WI38 (cell line): ENCODE data around the gene ZC3H10.
A peak's percentile ranks its signal among the peaks of the same experiment; 100 is the strongest.

Experiments
- H3K4me3 ChIP-seq: 2 replicates; pipeline ENCODE4 v1.5.1; 2011; ENCODE audit warnings: low read depth, mild to moderate bottlenecking, control low read depth, low read length
- TF ChIP-seq, protein P1 (sequence below): IDR thresholded peaks from 2 replicates; pipeline ENCODE4 v1.5.1; 2012; ENCODE audit warnings: low read depth, mild to moderate bottlenecking, control low read depth, low read length

The ZC3H10 gene

DNA sequence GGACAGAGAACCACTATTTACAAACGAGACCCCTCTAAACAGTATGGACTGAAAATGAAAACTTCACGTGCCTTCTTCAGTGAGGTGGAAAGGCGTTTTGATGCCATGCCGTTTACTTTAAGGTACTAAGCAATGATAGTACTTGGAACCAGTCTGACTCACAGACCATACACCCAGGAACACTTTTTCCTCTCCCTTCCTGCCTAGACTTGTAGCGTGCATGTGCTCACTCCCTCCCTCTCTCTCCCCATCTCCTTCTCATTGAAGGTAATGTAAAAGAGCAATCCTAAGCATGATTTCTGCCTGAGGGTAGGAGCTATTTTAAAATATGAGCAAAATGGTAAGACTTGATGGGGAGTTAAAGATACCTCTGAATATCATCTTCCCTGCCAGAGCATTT, 7.5 kb upstream of the ZC3H10 start:
- no peak overlapping the region for H3K4me3 ChIP-seq
- TF ChIP-seq, protein P1, sequence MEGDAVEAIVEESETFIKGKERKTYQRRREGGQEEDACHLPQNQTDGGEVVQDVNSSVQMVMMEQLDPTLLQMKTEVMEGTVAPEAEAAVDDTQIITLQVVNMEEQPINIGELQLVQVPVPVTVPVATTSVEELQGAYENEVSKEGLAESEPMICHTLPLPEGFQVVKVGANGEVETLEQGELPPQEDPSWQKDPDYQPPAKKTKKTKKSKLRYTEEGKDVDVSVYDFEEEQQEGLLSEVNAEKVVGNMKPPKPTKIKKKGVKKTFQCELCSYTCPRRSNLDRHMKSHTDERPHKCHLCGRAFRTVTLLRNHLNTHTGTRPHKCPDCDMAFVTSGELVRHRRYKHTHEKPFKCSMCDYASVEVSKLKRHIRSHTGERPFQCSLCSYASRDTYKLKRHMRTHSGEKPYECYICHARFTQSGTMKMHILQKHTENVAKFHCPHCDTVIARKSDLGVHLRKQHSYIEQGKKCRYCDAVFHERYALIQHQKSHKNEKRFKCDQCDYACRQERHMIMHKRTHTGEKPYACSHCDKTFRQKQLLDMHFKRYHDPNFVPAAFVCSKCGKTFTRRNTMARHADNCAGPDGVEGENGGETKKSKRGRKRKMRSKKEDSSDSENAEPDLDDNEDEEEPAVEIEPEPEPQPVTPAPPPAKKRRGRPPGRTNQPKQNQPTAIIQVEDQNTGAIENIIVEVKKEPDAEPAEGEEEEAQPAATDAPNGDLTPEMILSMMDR: no peak

DNA sequence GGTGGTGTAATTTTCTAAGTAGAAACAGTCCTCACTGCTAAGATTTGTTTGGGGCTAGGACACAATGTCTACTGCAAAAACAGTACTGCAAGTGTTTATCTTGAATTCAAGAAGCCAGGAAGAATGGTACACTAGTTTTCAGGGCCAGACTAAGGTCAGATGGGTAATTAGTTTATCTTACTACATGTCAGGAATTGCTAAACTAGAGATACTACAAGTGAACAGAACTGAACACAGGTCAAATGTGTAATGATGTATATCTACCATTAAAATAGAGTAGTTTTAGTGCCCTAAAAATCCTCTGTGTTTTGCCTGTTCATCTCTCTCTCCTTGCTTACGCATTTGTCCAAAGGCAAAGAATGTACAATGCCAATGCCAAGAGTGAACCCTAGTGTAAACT, 4.0 kb upstream of the ZC3H10 start:
- TF ChIP-seq, protein P1: no peak
- H3K4me3 ChIP-seq: no peak overlapping the region

DNA sequence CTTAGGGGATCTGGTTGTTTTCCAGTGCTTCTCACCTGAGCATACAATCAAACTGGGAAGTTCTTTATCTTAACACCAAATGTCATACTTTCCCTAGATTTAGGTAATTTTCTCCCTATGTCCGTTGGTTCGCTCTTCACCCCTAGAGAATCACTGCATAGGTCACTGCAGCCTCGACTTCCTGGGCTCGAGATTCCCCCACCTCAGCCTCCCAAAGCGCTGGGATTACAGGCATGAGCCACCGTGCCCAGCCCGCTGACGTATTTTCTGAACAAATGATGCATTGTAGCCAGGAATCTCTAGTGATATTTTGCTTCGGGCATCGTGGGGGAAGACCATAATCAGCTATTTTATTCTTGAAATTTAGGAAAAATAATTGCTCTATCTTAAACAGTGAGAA, 2.7 kb upstream of the ZC3H10 start:
- TF ChIP-seq, protein P1: no peak
- peak overlapping the region; percentile 72 for H3K4me3 ChIP-seq

DNA sequence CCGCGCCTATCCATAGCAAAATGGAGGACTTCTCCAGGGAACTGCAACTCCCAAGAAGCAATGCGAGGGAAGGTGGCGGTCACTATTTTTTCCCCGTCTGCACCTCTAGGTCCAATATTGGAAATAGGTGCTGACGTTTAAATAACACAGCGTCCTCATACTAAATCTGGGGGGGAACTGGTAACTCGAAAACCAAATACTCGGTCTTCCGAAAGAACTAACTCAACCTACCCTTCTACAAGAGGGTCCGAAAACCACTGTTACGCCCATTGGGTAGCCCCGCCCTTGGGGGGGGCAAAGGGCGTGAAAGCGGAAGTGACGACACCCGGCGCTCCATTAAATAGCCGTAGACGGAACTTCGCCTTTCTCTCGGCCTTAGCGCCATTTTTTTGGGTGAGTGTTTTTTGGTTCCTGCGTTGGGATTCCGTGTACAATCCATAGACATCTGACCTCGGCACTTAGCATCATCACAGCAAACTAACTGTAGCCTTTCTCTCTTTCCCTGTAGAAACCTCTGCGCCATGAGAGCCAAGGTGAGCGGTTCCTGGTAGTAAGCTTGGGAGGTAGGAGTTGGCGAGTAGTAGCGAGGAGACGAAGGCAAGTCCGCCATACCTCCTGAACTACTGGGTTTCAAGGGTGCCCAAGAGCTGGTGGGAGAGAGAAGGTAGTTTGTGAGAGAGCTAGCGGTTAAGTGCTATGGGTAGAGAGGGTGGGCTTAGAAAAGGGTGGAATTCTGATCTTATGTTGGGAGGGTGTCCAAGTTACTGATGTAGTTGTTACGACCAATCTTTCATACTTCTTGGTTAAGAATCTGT, 1.6 kb upstream of the ZC3H10 start, which contains the start of gene RPL41:
TSS of gene RPL41 (plus strand) at position 367 of the 815 bp plus-strand sequence.
- TF ChIP-seq, protein P1: no peak
- H3K4me3 ChIP-seq: peak within 1 kb of the TSS; percentile 72

DNA sequence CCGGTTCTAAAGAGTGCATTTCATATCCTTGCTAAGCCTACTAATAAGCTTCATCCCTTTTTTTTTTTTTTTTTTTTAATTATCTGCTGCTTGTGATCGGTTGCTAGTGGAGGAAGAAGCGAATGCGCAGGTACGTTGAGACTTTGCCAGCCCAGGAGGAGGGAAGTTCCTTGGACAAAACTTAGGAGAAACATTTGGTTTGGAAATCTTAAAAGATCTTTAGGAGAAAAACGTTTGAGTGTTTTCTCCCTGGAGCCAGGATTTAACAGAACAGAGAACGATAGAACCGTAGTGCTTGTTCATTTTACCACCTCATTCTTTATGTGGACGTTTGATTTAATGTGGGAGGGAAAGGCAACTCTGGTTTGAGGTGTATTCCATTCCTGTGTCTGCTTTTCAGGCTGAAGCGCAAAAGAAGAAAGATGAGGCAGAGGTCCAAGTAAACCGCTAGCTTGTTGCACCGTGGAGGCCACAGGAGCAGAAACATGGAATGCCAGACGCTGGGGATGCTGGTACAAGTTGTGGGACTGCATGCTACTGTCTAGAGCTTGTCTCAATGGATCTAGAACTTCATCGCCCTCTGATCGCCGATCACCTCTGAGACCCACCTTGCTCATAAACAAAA, 872 bp upstream of the ZC3H10 start:
- peak overlapping the region; percentile 72 for H3K4me3 ChIP-seq

DNA sequence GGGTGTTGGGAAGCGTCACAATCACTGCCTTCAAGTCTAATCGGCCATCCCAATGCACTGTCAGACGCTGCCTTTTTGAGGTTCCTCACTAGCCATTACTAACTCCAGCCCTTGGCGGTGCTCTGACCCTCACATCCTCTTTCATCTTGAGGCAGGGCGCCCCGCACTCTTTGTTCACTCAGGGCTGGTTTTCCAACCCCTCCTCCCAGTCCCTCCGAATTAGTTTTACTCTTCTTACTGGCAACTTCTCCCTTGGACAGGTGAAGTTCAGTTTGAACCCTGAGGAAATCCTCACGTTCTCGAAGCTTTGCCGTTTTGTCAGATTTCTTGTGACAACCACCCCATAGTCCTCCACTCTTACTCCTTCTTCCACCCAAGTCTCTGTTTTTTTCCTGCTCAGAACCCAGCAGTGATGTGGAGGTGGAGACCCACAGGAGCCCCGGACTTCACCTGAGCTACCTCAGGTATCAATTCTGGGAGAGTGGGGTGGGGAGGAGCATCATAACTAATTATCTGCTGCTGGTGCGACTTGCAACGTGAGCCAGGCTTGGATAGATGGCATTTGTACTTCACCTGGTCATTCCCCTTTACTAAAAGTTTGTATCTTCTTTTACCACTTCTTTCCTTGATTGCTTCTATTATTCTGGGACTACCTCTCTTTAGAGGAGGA, 757 bp downstream of the ZC3H10 start:
- TF ChIP-seq, protein P1: no peak

DNA sequence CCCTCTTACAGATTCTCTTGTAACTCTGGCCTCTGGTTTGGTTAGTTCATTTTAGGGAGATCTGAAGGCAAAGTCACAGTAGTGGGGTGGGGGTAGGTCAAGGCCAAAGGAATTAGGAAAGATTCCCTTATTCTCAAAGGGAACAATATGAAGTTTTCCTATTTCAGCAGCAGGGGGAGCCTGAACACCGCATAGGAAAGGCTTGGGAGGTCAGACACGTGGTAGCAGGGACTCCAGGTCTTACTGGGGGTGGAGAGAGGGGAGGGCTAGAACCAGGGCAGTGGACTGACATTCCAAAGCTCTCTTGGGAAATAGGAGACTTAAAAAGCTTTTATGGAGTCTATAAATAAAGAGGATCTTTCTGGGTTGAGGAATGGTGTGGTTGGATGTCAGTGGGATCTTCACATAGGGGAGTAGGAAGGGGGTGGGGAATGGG, 1.3 kb downstream of the ZC3H10 start:
- TF ChIP-seq, protein P1: peak; percentile 64
- no peak overlapping the region; the same call in 1 of the 2 replicates for H3K4me3 ChIP-seq

More for the DNA sequence above, 757 bp downstream of the ZC3H10 start:
- H3K4me3 ChIP-seq: peak overlapping the region; percentile 72
